Ovary (tissue), 9 donors: Measurements from ENCODE around the gene HTRA3. TPM values are rescaled to one million over a fixed set of nuclear protein-coding genes. Genes with fewer than 3 reads are reported as not detected.

Experiments
- DNase-seq, 5 donors: peaks; one replicate each; pipeline ENCODE4 v3.0.0-alpha.2; 2019 to 2020
- H3K27ac ChIP-seq, 2 donors: fragments of 200-600 bp; one replicate each; pipeline versions ENCODE4 v1.5.1 to v1.8.0; 2019 to 2022
- H3K27me3 ChIP-seq: fragments of 200-600 bp; one replicate; pipeline ENCODE4 v1.8.0; 2022
- H3K36me3 ChIP-seq: fragments of 200-600 bp; sonication (generic); one replicate; pipeline ENCODE4 v1.5.1; 2019
- H3K4me1 ChIP-seq: one replicate; pipeline ENCODE4 v1.8.1; 2013; ENCODE audit warnings: mild to moderate bottlenecking, moderate library complexity; ENCODE audit not compliant: insufficient read depth
- H3K4me3 ChIP-seq: fragments of 200-600 bp; sonication (generic); one replicate; pipeline ENCODE4 v1.5.1; 2017
- H3K9me3 ChIP-seq, 2 donors: fragments of 200-600 bp in 1 of 2; sonication (generic) in 1 of 2; one replicate each; pipeline versions ENCODE4 v1.5.1 to v1.8.1; 2013 to 2019; ENCODE audit warnings: mild to moderate bottlenecking in 1 of 2, moderate library complexity in 1 of 2
- EP300 ChIP-seq: sonication (generic); formaldehyde crosslinking; IDR thresholded peaks from one replicate; pipeline ENCODE4 v1.6.1; 2017; ENCODE audit warnings: antibody characterized with exemption
- POLR2A ChIP-seq: fragments of 450-650 bp; IDR thresholded peaks from one replicate; pipeline ENCODE4 v1.6.1; 2017; ENCODE audit warnings: antibody characterized with exemption, mild to moderate bottlenecking, moderate library complexity
- WGBS, 3 donors: extraction: QIAGEN DNeasy Blood & Tissue Kit in 1 of 3; methylation state at CpG; one replicate each; pipeline versions ENCODE4 v1.1.5 to v1.1.7; 2013 to 2017; 5-methylcytosine and 5-hydroxymethylcytosine counted together
- intact Hi-C, 4 donors: fragments of 100-400 bp; cut with DNase I; formaldehyde crosslinking; loops; one replicate each; pipeline versions ENCODE4 v1.11.0 to v1.15.1; 2022 to 2023
- polyA plus RNA-seq, 2 donors: library from polyadenylated mRNA; stranded (reverse); fragments of 200-250 nt in 1 of 2; fragments of 350-450 nt in 1 of 2; fragmentation: Illumina TruSeq in 1 of 2; extraction: RNeasy Lipid Tissue Mini Kit (QIAGEN cat#74804) in 1 of 2; gene quantifications; one replicate each; pipeline ENCODE4 v1.2.3, GENCODE V29; 2013 to 2014
- total RNA-seq, 7 donors: library from RNA; depleted of rRNA in 2 of 7; stranded (reverse); fragments of >200 nt in 2 of 7; fragmentation: NEBNext Ultra II Directional in 3 of 7; extraction: Animal tissue kit (Norgen Biotek cat#: 25700) in 3 of 7; gene quantifications; one replicate each; pipeline versions ENCODE4 v1.1.0 to v1.2.4, GENCODE V29; 2016 to 2023
- TF ChIP-seq, protein P1 (sequence below), 3 donors: fragments of 450-650 bp in 2 of 3; fragments of 200-600 bp in 1 of 3; IDR thresholded peaks; one replicate each; pipeline versions ENCODE4 v1.5.1 to v1.8.0; 2016 to 2022; ENCODE audit warnings: antibody characterized with exemption in 3 of 3, mild to moderate bottlenecking in 1 of 3
- donor health status: DM: no; HTN: no; CAD: no; lungs with moderate emphysema.
- donor health status: DM: no; HTN: no; CAD: no.
- donor health status: Bipolar disorder and iron deficiency.
- donor health status: DM: yes; HTN: yes; CAD: no.
- donor health status: DM: no; HTN: no; CAD: no.
- donor health status: DM: yes; HTN: yes; CAD: no.

The HTRA3 gene
- total and polyA plus RNA-seq, 9 donors = 36.2 to 163 (median 64.7) TPM

GRCh38 chr4:8352368-8353157 is 83.0 kb downstream of the HTRA3 start:
- Histone ChIP-seq H3K27ac (peak overlapping the region; percentile 37 to 79), H3K9me3 (no peaks in the 10 kb centered on the region), H3K27me3 (no peaks in the 10 kb centered on the region), H3K4me3 (no peak overlapping the region), H3K4me1 (peaks cover 35% of the 10 kb centered on the region), H3K36me3 (no peaks in the 10 kb centered on the region)
- intact Hi-C loops = loop anchor here in 1 of 4 donors (10.0 kb wide), 1 partner anchor 48 kb away; no protein-coding TSS in a partner anchor
- TF ChIP-seq POLR2A (no peak), EP300 (no peak)
- TF ChIP-seq, protein P1, sequence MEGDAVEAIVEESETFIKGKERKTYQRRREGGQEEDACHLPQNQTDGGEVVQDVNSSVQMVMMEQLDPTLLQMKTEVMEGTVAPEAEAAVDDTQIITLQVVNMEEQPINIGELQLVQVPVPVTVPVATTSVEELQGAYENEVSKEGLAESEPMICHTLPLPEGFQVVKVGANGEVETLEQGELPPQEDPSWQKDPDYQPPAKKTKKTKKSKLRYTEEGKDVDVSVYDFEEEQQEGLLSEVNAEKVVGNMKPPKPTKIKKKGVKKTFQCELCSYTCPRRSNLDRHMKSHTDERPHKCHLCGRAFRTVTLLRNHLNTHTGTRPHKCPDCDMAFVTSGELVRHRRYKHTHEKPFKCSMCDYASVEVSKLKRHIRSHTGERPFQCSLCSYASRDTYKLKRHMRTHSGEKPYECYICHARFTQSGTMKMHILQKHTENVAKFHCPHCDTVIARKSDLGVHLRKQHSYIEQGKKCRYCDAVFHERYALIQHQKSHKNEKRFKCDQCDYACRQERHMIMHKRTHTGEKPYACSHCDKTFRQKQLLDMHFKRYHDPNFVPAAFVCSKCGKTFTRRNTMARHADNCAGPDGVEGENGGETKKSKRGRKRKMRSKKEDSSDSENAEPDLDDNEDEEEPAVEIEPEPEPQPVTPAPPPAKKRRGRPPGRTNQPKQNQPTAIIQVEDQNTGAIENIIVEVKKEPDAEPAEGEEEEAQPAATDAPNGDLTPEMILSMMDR (IDR thresholded peaks at IDR 0.05) = no peak
- 46 to 65% (median 46%) methylated on average over 19 to 20 of the region's 20 CpGs for WGBS, 3 donors
- peak in 4 of 5 donors; percentile 16 to 36 (median 32) for DNase-seq

GRCh38 chr4:8353158-8353669 is 83.7 kb downstream of the HTRA3 start:
- Histone ChIP-seq H3K4me1 (peaks cover 37% of the 10 kb centered on the region), H3K27me3 (no peaks in the 10 kb centered on the region), H3K36me3 (no peaks in the 10 kb centered on the region), H3K4me3 (no peak overlapping the region), H3K27ac (peak overlapping the region in 1 of 2 donors; percentile 79), H3K9me3 (no peaks in the 10 kb centered on the region)
- TF ChIP-seq POLR2A (no peak), EP300 (no peak)
- TF ChIP-seq, protein P1 (IDR thresholded peaks at IDR 0.05) = no peak
- WGBS, 3 donors = 75 to 83% (median 77%) methylated on average over 9 of the region's 9 CpGs
- DNase-seq = peak in 2 of 5 donors; percentile 22 to 34
- intact Hi-C loops = loop anchor here in 1 of 4 donors (10.0 kb wide), 1 partner anchor 48 kb away; no protein-coding TSS in a partner anchor

GRCh38 chr4:8353912-8354453 is 84.4 kb downstream of the HTRA3 start:
- peak in 2 of 5 donors; percentile 23 to 41 for DNase-seq
- peak overlapping the region in 1 of 2 donors; percentile 79 for H3K27ac ChIP-seq
- peaks cover 37% of the 10 kb centered on the region for H3K4me1 ChIP-seq
- WGBS, 3 donors = 68 to 74% (median 72%) methylated on average over 12 of the region's 12 CpGs
- H3K36me3 ChIP-seq = no peaks in the 10 kb centered on the region
- no peaks in the 10 kb centered on the region for H3K9me3 ChIP-seq
- intact Hi-C loops = loop anchor here in 1 of 4 donors (10.0 kb wide), 1 partner anchor 49 kb away; no protein-coding TSS in a partner anchor
- TF ChIP-seq, protein P1 (IDR thresholded peaks at IDR 0.05) = no peak
- no peak for TF ChIP-seq EP300
- TF ChIP-seq POLR2A = no peak
- no peaks in the 10 kb centered on the region for H3K27me3 ChIP-seq
- H3K4me3 ChIP-seq = no peak overlapping the region

- 16 to 40% (median 25%) methylated on average over 6 of the region's 6 CpGs for WGBS, 3 donors
- Histone ChIP-seq H3K4me1 (peaks cover 37% of the 10 kb centered on the region), H3K27ac (no peak overlapping the region)
Observed at GRCh38 chr4:8355306-8355705, 85.8 kb downstream of the HTRA3 start.

More at GRCh38 chr4:8355306-8355705, 85.8 kb downstream of the HTRA3 start:
- intact Hi-C loops = loop anchor here in 1 of 4 donors (10.0 kb wide), 1 partner anchor 51 kb away; no protein-coding TSS in a partner anchor
- TF ChIP-seq, protein P1 (IDR thresholded peaks at IDR 0.05) = no peak
- no peak for TF ChIP-seq POLR2A
- H3K4me3 ChIP-seq = no peak overlapping the region
- H3K27me3 ChIP-seq = no peaks in the 10 kb centered on the region
- no peaks in the 10 kb centered on the region for H3K36me3 ChIP-seq
- no peak for DNase-seq
- no peaks in the 10 kb centered on the region for H3K9me3 ChIP-seq
